ENCODE results near the gene MARK1. TPM values are rescaled to one million over a fixed set of nuclear protein-coding genes. Genes with fewer than 3 reads are reported as not detected.
A peak's percentile ranks its signal among the peaks of the same experiment; 100 is the strongest.

MARK1 gene
- polyA plus RNA-seq, 1 donor: 10.6 TPM

- peak; percentile 79 for DNase-seq
Measured at GRCh38 chr1:220690140-220691052, 162.5 kb downstream of the MARK1 start, which contains the start of gene C1orf115. C1orf115 (plus strand) TSS chr1:220690363; CDS start chr1:220690403, 40 bp downstream.

- DNase-seq: no peak
Measured at GRCh38 chr1:220691053-220691684, 163.2 kb downstream of the MARK1 start.

DNA sequence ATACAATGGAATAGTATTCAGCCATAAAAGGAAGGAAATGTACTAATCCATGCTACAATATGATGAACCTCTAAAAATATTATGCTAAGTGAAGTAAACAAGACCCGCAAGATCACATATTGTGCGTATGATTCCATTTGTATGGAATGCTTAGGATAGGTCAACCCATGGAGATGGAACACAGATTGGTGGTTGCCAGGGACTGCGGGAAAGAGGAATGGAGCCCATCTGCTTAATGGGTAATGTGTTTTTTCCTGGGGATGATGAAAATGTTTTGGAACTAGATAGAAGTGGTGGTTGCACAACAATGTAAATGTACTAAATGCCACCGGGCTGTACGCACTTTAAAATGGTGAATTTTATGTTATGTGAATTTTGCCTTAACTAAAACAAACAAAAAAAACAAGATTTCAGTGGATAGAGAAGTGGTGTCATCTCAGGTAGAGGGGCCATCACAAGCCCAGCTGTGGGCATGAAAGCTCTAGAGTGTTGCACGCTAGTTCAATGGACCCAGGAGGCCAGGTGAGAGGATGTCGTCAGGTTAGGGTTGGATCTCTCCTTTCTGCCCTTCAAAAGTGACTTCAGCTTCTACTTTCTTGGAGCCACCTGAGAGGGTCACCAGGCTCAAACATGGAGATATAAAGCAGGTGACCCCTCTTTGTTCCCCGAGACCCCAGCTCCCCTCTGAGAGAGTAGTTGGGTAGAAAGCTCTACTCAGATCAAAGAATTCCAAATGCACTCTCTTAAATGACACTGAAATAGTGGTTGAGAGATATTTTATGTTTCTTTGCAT is 164.7 kb downstream of the MARK1 start:
- DNase-seq: no peak

DNA sequence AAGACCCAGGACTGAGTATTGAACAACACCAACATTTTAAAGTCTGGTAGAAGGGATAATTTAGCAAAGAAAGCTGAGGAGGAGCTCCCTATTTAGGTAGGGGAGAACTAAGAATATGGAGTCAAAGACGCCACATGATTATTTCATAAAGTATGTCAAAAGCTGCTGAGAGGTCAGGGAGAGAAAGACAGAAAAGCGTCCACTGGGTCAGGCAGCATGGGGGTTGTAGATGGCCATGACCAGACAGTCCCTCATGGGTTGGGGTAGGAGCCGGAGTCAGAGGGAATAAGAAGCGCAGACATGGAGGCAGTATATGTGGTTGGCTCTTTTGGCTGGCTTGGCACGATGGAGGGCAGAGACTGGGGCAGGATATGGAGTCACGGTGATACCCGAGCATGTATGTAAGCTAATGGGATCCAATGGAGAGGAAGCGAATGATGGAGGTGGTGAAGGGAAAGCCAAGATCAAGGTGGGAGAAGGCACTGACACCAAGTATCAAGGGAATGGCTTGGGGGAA is 167.0 kb downstream of the MARK1 start:
- DNase-seq: no peak

GRCh38 chr1:220695426-220695825 is 167.5 kb downstream of the MARK1 start:
- DNase-seq: no peak

GRCh38 chr1:220696226-220696862 is 168.4 kb downstream of the MARK1 start:
- DNase-seq: no peak

- no peak for DNase-seq
Measured at GRCh38 chr1:220696863-220697231, 168.9 kb downstream of the MARK1 start.

- DNase-seq: no peak
Measured at GRCh38 chr1:220697326-220697725, 169.4 kb downstream of the MARK1 start.

GRCh38 chr1:220698607-220699016 is 170.7 kb downstream of the MARK1 start:
- DNase-seq: no peak

GRCh38 chr1:220699044-220699443 is 171.1 kb downstream of the MARK1 start:
- DNase-seq: no peak

DNA sequence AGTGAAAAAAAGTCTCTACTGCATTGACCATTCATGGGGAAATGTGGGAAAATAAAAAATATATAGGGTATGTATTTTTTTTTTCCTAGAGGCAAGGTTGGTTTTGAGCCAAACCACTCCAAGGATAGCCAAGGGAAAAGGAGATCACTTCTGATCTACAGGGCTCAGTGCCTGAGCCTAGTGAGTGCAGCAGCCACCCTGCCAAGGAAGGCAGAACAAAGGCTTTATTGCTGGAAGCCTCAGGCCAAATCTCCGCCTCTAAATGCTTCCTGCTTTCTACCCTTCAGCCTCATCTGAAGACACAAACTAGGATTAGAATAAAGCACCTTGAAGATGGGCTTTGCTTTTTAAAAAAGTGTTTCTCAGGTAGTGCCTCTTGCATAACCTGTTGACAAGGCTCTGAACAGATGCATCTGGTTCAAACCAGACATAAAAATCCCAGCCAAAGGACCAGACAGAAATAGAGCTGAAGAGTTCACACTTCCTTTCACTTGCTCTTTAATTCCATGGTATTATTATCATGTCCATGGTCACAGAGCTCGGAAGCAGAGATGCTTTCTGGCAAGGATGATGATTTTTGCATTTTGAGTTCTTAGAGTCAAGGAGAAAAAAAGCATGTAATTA is 172.7 kb downstream of the MARK1 start:
- no peak for DNase-seq

GRCh38 chr1:220701974-220702373 is 174.0 kb downstream of the MARK1 start:
- DNase-seq: no peak

DNA sequence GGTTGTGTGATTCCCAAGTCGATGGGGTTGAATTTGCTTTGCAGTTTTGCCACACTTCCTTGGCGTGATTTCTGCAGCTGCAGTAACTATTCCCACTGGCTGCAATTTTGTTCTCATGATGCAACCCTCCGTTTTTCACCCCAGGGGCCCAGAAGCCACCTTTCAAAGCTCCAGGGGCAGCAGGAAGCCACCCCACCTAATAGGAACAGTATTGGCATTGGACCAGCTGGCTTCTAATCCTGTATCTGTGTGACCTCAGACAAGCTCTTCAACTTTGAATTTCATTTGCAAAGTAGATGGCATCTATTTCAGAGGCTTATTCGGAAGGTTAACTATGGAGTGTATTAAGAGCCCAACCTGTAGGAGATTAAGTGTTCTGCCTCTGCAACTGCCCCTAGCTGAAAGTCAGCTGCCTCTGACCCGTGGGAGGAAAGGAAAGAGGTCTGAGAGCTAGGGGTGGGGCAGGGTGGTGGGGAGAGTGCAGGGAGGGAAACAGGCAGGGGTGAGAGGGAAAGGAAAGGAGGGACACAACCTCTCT is 174.9 kb downstream of the MARK1 start:
- DNase-seq: no peak

DNA sequence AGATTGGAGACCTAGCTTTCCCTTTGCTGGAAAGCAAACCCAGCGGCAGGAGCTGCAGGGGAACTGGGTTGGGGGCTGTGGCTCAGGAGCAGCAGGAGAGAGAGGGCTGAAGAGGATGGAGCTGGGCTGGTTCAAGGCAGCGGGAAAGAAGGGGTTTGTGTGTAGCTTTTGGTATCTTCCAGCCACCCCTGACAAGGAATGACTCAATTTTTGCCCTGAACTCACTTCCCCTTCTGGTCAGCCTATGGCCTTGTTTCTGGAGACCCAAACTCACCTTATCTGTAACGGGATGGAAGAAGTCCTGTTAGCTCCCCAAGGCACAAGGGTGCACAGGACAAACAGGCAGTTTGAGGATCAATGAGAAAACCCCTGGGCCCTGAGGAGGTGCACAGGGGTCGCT is 175.4 kb downstream of the MARK1 start:
- no peak for DNase-seq

GRCh38 chr1:220705782-220706181 is 177.8 kb downstream of the MARK1 start:
- DNase-seq: no peak

GRCh38 chr1:220706480-220706879 is 178.5 kb downstream of the MARK1 start:
- peak; percentile 26 for DNase-seq

DNA sequence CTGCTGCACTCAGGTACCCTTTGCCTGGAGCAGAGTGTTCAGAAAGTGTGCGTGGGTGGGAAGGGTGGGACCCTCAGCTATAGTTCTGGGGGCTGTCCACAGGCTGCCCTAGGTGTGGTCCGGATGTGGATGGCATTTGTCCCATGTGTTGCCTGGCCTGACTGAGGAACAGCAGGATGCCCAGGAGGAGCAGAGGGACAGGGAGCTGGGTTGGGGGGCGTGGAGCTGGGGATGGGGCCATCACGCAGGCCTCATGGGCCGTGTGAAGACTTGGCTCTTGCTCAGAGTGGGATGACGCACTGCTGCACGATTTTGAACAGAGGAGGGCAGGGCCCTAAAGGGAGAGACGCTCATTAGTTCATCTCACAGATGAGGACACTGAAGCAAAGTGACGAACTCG is 179.2 kb downstream of the MARK1 start:
- no peak for DNase-seq

- no peak for DNase-seq
Measured at GRCh38 chr1:220708244-220708643, 180.3 kb downstream of the MARK1 start.

DNA sequence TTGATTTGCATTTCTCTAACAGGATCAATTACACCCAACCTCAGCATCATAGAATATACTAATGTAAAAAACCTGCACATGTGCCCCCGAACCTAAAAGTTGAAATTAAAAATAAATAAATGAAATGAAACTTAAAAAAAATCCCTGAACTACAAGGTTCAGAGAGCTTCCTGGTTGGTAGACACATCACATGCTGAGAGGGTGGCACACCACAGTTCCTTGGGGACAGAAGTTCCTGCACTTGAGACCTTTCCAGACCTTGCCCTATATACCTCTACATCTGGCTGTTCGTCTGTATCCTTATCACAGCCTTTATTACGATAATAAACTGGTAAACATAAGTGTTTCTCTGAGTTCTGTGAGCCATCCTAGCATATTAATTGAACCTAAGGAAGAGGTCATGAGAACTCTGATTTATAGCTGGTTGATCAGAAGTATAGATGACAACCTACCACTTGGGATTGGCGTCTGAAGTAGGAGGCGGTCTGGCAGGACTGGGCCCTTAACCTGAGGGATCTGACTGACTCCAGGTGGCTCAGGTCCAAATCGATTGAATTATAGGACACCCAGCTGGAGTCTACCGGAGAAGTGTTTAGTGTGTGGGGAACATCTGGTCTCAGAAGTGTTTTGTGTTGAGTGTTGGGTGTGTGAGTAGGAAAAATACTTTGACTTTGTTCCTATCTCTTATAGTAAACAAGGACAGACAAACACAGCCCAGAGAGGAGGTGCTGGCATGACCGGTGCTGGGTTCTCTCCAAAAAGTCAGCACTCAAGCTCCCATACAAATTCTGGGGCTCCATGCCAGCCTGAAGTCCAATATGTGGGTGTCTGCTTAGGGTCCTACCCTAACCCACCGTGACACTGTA is 181.2 kb downstream of the MARK1 start:
- DNase-seq: no peak

- DNase-seq: no peak
Measured at GRCh38 chr1:220710333-220710732, 182.4 kb downstream of the MARK1 start.

All from left kidney (tissue), 2 donors.